ENCODE results near the gene ADAMTS9.
"Not testable (repeated sequence)": the region's sequence is repeated elsewhere in the genome, so short reads cannot be mapped to it uniquely, and the experiment has no call there.

Gene ADAMTS9

DNA sequence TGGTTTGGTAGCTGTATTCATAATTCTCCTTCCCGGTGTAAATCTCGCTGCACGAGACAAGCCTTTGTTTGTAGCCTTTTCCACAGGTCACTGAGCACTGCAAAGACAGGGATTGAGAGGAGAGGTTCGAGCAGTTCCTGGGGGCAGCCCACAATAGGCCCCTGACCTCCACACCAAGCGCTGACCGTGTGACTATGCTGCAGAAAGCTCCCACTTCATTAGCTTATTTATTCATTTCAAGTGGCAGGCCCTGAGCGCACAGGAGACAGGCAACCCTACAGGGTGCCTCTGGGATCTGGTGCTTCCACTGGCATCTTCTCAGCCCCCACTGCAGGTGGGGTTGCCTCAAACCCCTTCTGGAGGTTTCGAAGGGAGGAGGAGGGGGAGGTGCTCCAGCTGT lies 140.9 kb downstream of the ADAMTS9 start:
- H3K4me1 ChIP-seq (ENCODE audit: insufficient read depth, low read length) = peaks cover 18% of the 10 kb centered on the region
- no peaks in the 10 kb centered on the region for H3K36me3 ChIP-seq (ENCODE audit: insufficient read depth, low read length)
- no peaks in the 10 kb centered on the region for H3K27me3 ChIP-seq (ENCODE audit: insufficient read depth, low read length)
- no peak overlapping the region for H3K4me3 ChIP-seq (ENCODE audit: low read length)
- H2AFZ ChIP-seq (ENCODE audit: low read depth, low read length) = no peak overlapping the region
- H3K9me3 ChIP-seq (ENCODE audit: low read length) = no peaks in the 10 kb centered on the region

DNA sequence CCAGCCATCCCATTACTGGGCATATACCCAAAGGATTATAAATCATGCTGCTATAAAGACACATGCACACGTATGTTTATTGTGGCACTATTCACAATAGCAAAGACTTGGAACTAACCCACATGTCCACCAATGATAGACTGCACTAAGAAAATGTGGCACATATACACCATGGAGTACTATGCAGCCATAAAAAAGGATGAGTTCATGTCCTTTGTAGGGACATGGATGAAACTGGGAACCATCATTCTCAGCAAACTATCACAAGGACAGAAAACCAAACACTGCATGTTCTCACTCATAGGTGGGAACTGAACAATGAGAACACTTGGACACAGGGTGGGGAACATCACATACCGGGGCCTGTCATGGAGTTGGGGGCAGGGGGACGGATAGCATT lies 142.6 kb downstream of the ADAMTS9 start:
- peaks cover 18% of the 10 kb centered on the region for H3K4me1 ChIP-seq (ENCODE audit: insufficient read depth, low read length)
- not testable (repeated sequence) for H3K36me3 ChIP-seq (ENCODE audit: insufficient read depth, low read length); H3K27me3 ChIP-seq (ENCODE audit: insufficient read depth, low read length); H2AFZ ChIP-seq (ENCODE audit: low read depth, low read length); H3K4me3 ChIP-seq (ENCODE audit: low read length); H3K9me3 ChIP-seq (ENCODE audit: low read length)

DNA sequence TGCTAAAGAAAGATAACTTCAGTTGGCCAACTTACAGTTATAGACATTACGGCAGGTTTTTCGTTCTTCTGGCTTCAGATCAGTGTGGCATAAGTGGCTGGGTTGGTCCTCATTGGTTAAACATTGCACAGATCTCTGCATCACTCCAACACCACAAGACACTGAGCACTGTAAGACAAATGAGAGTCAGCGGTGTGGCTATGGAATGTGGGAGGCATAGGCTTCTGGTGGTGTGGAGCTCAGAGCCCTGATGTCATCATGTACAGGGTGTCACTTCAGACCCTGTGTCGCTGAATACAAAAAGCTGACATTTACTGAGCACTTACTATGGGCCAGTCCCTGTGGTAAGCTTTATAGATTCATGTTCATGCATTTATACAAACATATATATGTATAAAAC lies 146.0 kb downstream of the ADAMTS9 start:
- no peaks in the 10 kb centered on the region for H3K9me3 ChIP-seq (ENCODE audit: low read length)
- no peak overlapping the region for H3K4me3 ChIP-seq (ENCODE audit: low read length)
- no peak overlapping the region for H2AFZ ChIP-seq (ENCODE audit: low read depth, low read length)
- no peaks in the 10 kb centered on the region for H3K27me3 ChIP-seq (ENCODE audit: insufficient read depth, low read length)
- no peaks in the 10 kb centered on the region for H3K36me3 ChIP-seq (ENCODE audit: insufficient read depth, low read length)
- peaks cover 5% of the 10 kb centered on the region for H3K4me1 ChIP-seq (ENCODE audit: insufficient read depth, low read length)

DNA sequence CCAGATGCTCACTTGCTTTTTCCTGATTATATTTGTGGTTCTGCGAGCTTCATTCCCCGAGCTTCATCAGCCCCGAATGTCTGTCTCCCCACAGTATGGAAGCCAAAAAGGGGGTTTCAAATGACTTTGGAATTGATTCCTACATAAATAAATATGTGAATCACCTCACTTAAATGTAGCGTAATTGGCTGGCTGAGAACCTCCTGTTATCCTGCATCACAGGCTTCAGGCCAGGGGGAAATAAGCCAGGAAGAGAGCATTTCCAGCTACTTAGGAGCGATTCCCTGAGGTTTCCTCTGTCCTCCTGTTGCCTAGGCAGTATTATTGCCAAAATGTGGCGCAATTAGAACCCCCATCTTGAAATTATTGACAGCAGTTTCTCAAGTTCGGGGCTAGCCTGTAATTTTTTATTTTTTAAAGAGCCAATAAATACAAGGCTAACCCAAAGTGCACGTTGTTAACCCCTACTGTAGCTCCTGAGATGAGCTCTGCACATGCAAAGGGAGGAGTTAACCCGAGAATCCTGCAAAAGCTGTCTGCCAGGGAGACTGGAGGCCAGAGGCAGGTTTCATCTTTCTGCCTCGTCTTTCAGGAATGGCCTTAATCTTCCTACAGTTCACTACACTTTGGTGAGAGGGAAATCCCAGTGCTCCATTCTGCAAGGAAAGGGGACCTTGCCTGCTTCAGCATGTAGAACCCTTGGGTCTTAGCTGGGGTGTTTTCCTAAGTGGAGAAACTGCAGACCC lies 148.2 kb downstream of the ADAMTS9 start:
- no peaks in the 10 kb centered on the region for H3K4me1 ChIP-seq (ENCODE audit: insufficient read depth, low read length)
- no peaks in the 10 kb centered on the region for H3K9me3 ChIP-seq (ENCODE audit: low read length)
- H3K36me3 ChIP-seq (ENCODE audit: insufficient read depth, low read length) = no peaks in the 10 kb centered on the region
- no peak overlapping the region for H2AFZ ChIP-seq (ENCODE audit: low read depth, low read length)
- no peak overlapping the region for H3K4me3 ChIP-seq (ENCODE audit: low read length)
- no peaks in the 10 kb centered on the region for H3K27me3 ChIP-seq (ENCODE audit: insufficient read depth, low read length)

DNA sequence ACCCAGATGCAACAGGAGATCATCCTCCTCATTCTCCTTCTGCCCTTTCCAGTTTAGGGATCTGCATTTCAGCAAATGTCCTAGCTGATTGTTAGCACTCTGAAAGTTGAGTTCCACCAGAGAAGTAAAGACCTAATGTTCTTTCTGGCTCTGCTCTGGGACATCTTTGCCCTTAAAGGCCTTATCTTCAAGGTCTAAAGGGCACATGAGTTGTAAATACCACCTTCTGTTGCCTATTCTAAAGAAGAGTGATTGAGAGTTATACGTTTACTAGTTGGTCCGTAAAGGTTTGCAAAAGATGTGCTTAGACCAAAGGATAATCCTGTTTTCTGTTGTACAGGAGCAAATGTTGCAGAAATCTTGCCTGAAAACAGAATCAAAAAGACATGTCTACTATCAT lies 151.6 kb downstream of the ADAMTS9 start:
- H3K27me3 ChIP-seq (ENCODE audit: insufficient read depth, low read length) = no peaks in the 10 kb centered on the region
- H3K9me3 ChIP-seq (ENCODE audit: low read length) = no peaks in the 10 kb centered on the region
- H2AFZ ChIP-seq (ENCODE audit: low read depth, low read length) = no peak overlapping the region
- no peaks in the 10 kb centered on the region for H3K4me1 ChIP-seq (ENCODE audit: insufficient read depth, low read length)
- H3K36me3 ChIP-seq (ENCODE audit: insufficient read depth, low read length) = no peaks in the 10 kb centered on the region
- no peak overlapping the region for H3K4me3 ChIP-seq (ENCODE audit: low read length)

DNA sequence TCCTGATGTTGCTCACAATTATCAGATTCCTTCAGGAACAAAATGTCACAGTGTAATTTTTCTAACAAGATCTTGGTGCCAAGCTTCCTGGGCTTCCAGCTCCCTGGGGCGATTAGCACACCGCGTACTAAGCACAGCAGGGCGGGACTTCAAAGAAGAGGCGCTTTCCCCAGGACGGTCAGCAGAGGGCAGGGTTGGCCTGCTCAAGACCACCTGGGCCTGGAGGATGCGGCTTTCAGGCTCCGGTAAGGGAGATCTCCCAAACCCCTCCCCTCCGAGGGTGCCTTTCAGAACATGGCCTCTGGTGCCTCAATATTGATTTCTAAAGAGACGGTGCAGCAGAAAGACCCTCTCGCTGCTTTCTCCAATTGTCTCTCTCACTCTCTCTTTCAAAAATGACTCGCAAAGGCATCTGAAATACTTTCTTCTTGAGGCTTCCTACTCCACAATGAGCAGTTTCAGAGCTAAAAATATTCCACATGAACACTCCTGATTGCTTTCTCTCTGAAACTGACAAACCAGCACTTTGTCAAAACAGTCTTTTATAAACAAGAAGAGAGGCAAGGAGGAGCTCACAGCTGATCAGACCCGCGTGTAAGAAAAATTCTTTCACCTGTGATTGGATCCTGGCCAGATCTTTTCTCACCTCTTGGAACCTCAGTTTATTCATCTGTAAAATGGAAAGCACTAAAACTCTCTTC lies 154.0 kb downstream of the ADAMTS9 start:
- H2AFZ ChIP-seq (ENCODE audit: low read depth, low read length) = no peak overlapping the region
- H3K36me3 ChIP-seq (ENCODE audit: insufficient read depth, low read length) = no peaks in the 10 kb centered on the region
- no peaks in the 10 kb centered on the region for H3K9me3 ChIP-seq (ENCODE audit: low read length)
- no peaks in the 10 kb centered on the region for H3K27me3 ChIP-seq (ENCODE audit: insufficient read depth, low read length)
- no peaks in the 10 kb centered on the region for H3K4me1 ChIP-seq (ENCODE audit: insufficient read depth, low read length)
- no peak overlapping the region for H3K4me3 ChIP-seq (ENCODE audit: low read length)

DNA sequence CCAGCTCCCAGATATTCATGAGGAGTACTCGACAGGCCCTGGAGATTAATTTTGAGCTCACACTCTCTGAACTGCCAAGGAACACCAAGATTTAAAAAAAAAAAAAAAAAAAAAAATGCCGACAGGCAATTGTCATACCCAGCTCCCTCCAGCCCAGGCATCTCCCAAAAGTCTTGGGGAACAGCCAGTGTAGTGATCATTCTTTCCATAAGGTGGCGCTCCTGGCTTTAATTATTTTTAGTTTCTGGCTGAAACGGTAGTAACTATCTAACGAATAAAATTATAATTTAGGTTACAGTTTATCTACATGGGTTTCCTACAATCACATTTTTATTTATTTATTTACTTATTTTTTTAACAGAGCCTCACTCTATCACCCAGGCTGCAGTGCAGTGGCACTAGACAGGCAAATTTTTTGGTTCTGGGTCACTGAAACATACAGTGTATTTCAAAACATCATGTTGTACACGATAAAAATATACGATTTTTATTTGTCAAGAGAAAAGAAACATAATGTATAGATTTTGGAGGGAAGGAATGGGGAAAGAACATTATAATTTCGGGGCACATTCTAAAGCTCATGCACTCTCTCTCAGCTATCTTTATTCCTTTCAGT lies 157.3 kb downstream of the ADAMTS9 start:
- no peaks in the 10 kb centered on the region for H3K4me1 ChIP-seq (ENCODE audit: insufficient read depth, low read length)
- H3K27me3 ChIP-seq (ENCODE audit: insufficient read depth, low read length) = no peaks in the 10 kb centered on the region
- no peaks in the 10 kb centered on the region for H3K9me3 ChIP-seq (ENCODE audit: low read length)
- H2AFZ ChIP-seq (ENCODE audit: low read depth, low read length) = no peak overlapping the region
- H3K36me3 ChIP-seq (ENCODE audit: insufficient read depth, low read length) = no peaks in the 10 kb centered on the region
- H3K4me3 ChIP-seq (ENCODE audit: low read length) = no peak overlapping the region

DNA sequence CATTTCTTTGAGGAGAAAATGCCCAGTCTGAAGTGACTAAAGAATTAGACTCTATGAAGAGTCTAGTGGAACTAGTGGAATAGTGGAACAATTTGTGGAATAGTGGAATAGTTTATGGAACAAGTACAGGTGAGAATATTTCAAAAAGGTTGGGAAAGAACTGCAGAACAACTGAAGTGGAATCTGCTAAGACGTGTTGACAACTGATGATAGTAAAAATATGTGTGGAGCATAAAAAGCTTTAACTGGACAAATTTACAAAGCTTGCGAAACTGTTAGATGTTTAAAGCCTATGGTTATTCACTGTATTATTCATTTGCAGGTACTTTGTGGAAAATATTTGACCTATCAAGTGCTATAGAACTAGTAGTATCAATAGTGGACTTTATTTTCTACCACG lies 164.5 kb downstream of the ADAMTS9 start:
- Histone ChIP-seq H3K4me1 (ENCODE audit: insufficient read depth, low read length) (no peaks in the 10 kb centered on the region), H3K9me3 (ENCODE audit: low read length) (no peaks in the 10 kb centered on the region), H3K4me3 (ENCODE audit: low read length) (no peak overlapping the region), H3K36me3 (ENCODE audit: insufficient read depth, low read length) (no peaks in the 10 kb centered on the region), H3K27me3 (ENCODE audit: insufficient read depth, low read length) (no peaks in the 10 kb centered on the region), H2AFZ (ENCODE audit: low read depth, low read length) (no peak overlapping the region)

DNA sequence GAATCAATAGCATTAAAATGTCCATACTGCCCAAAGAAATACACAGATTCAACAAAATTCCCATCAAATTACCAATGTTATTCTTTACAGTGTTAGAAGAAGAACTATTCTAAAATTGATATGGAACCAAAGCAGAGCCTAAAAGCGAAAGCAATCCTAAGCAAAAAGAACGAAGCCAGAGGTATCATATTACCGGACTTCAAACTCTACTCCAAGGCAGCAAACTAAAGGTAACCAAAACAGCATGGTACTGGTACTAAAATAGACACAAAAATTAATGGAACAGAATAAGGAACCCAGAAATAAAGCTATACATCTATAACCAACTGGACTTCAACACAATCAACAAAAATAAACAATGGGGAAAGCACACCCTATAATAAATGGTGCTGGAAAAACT lies 167.5 kb downstream of the ADAMTS9 start:
- no peaks in the 10 kb centered on the region for H3K9me3 ChIP-seq (ENCODE audit: low read length)
- no peak overlapping the region for H2AFZ ChIP-seq (ENCODE audit: low read depth, low read length)
- no peaks in the 10 kb centered on the region for H3K36me3 ChIP-seq (ENCODE audit: insufficient read depth, low read length)
- no peaks in the 10 kb centered on the region for H3K4me1 ChIP-seq (ENCODE audit: insufficient read depth, low read length)
- H3K4me3 ChIP-seq (ENCODE audit: low read length) = no peak overlapping the region
- no peaks in the 10 kb centered on the region for H3K27me3 ChIP-seq (ENCODE audit: insufficient read depth, low read length)

DNA sequence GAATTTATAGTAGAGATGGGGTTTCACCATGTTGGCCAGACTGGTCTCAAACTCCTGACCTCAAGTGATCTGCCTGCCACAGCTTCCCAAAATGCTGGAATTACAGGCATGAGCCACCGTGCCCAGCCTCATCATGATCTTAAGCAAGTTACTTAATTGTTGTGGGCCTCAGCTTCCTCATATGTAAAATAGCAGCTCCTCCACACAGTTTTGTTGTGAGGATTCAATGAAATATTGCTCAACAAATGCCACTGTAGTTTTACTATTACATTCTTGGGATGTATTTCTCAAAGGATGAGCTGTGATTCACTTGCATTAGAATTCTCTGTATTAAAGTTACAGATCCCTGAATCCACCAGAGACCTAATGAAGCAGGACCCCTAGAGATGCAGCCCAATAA lies 168.8 kb downstream of the ADAMTS9 start:
- Histone ChIP-seq H3K4me1 (ENCODE audit: insufficient read depth, low read length) (no peaks in the 10 kb centered on the region), H3K36me3 (ENCODE audit: insufficient read depth, low read length) (no peaks in the 10 kb centered on the region), H3K4me3 (ENCODE audit: low read length) (no peak overlapping the region), H2AFZ (ENCODE audit: low read depth, low read length) (no peak overlapping the region), H3K27me3 (ENCODE audit: insufficient read depth, low read length) (no peaks in the 10 kb centered on the region), H3K9me3 (ENCODE audit: low read length) (no peaks in the 10 kb centered on the region)

DNA sequence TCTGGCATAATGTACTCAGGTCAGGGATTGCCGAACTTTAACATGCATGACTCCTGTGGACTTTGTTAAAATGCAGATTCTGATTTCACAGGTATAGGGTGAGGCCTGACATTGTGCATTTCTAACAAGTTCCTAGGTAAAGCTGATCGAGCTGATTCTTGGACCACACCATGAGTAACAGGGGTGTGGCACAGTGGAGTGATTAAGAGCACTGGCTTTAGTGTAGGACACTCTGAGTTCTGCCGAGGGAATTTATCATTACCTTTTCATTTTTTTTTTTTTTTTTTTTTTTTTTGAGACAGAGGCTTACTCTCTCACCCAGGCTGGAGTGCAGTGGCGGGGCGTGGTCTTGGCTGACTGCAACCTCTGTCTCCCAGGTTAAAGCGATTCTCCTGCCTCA lies 169.3 kb downstream of the ADAMTS9 start:
- no peak overlapping the region for H3K4me3 ChIP-seq (ENCODE audit: low read length)
- no peaks in the 10 kb centered on the region for H3K27me3 ChIP-seq (ENCODE audit: insufficient read depth, low read length)
- H2AFZ ChIP-seq (ENCODE audit: low read depth, low read length) = no peak overlapping the region
- no peaks in the 10 kb centered on the region for H3K4me1 ChIP-seq (ENCODE audit: insufficient read depth, low read length)
- H3K36me3 ChIP-seq (ENCODE audit: insufficient read depth, low read length) = no peaks in the 10 kb centered on the region
- H3K9me3 ChIP-seq (ENCODE audit: low read length) = no peaks in the 10 kb centered on the region

DNA sequence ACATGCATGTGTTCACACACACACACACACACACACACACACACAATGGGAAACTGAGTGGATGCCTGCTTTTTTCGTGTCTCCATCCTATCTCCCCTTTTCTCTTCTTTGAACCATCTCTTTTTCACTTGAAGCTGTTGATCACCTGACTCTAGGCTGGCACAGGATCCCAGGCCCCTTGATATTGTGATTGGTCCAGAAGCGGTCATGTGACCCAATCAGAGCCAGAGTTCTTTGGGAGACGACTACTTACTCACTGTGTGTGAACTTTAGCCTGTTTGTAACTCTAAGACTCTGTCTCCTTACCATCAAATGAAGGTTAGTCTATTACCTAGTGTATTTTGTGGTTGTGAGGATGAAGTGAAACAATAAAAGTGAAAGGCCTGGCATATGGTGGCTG lies 172.9 kb downstream of the ADAMTS9 start:
- Histone ChIP-seq H3K27me3 (ENCODE audit: insufficient read depth, low read length) (no peaks in the 10 kb centered on the region), H2AFZ (ENCODE audit: low read depth, low read length) (no peak overlapping the region), H3K4me3 (ENCODE audit: low read length) (no peak overlapping the region), H3K36me3 (ENCODE audit: insufficient read depth, low read length) (no peaks in the 10 kb centered on the region), H3K9me3 (ENCODE audit: low read length) (no peaks in the 10 kb centered on the region), H3K4me1 (ENCODE audit: insufficient read depth, low read length) (no peaks in the 10 kb centered on the region)

DNA sequence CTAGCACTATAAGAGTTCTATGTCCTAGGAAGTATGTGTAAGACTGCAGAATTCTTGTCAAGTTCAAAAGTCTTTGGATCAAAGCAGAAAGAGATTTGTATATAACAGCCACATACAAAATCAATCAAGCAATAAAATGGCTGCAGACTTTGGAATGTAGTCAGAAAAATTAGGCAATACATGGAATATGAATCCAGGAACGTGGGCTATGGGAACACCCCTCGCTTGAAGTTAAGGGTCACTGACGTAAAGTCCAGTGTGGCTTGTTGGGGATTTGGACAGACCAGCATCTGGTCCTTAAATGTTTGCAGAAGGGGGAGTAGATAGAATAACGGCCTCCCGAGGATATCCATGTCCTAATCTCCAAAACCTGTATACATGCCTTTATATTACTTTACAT lies 178.6 kb downstream of the ADAMTS9 start:
- no peak overlapping the region for H2AFZ ChIP-seq (ENCODE audit: low read depth, low read length)
- no peaks in the 10 kb centered on the region for H3K9me3 ChIP-seq (ENCODE audit: low read length)
- no peaks in the 10 kb centered on the region for H3K4me1 ChIP-seq (ENCODE audit: insufficient read depth, low read length)
- H3K36me3 ChIP-seq (ENCODE audit: insufficient read depth, low read length) = no peaks in the 10 kb centered on the region
- H3K4me3 ChIP-seq (ENCODE audit: low read length) = no peak overlapping the region
- no peaks in the 10 kb centered on the region for H3K27me3 ChIP-seq (ENCODE audit: insufficient read depth, low read length)
